Activated naive CD8-positive, alpha-beta T cell (primary cell): ENCODE measurements around the gene TMEM214.

Experiments
- H3K27ac Mint-ChIP-seq: one replicate; pipeline ENCODE4 v1.8.0; 2021; ENCODE audit warnings: mixed read lengths
- H3K27me3 Mint-ChIP-seq: one replicate; pipeline ENCODE4 v1.8.0; 2021; ENCODE audit warnings: mixed read lengths
- H3K36me3 Mint-ChIP-seq: one replicate; pipeline ENCODE4 v1.8.0; 2021; ENCODE audit warnings: mixed read lengths
- H3K4me1 Mint-ChIP-seq: one replicate; pipeline ENCODE4 v1.8.0; 2021; ENCODE audit warnings: low read depth, mixed read lengths
- H3K4me3 Mint-ChIP-seq: one replicate; pipeline ENCODE4 v1.8.0; 2021; ENCODE audit warnings: mild to moderate bottlenecking, mixed read lengths
- H3K9me3 Mint-ChIP-seq: one replicate; pipeline ENCODE4 v1.8.0; 2021; ENCODE audit warnings: low read depth, mixed read lengths

The TMEM214 gene

DNA sequence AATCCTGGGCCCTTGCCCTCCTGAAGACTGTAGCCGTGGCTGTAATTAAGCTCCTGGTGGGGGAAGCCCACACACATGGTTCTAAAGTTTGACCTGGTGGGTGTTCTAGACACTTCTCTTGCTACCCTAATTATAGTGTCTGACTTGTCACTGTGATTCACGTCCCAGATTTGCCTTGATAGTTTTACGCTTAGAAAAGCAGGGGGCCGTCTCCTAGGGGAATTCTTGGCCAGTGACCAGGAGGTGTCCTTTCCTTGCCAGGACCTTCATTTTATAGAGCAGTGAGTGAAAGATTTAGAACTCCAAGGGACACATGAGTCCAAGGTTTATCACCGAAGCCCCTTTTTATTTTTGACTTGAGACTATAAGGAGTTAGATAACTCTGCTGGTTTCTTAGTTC is 9.0 kb downstream of the TMEM214 start:
- no peaks in the 10 kb centered on the region for H3K9me3 Mint-ChIP-seq
- H3K27me3 Mint-ChIP-seq, result no peaks in the 10 kb centered on the region
- no peak overlapping the region for H3K27ac Mint-ChIP-seq
- H3K36me3 Mint-ChIP-seq, result no peaks in the 10 kb centered on the region
- no peak overlapping the region for H3K4me3 Mint-ChIP-seq
- H3K4me1 Mint-ChIP-seq, result no peaks in the 10 kb centered on the region

DNA sequence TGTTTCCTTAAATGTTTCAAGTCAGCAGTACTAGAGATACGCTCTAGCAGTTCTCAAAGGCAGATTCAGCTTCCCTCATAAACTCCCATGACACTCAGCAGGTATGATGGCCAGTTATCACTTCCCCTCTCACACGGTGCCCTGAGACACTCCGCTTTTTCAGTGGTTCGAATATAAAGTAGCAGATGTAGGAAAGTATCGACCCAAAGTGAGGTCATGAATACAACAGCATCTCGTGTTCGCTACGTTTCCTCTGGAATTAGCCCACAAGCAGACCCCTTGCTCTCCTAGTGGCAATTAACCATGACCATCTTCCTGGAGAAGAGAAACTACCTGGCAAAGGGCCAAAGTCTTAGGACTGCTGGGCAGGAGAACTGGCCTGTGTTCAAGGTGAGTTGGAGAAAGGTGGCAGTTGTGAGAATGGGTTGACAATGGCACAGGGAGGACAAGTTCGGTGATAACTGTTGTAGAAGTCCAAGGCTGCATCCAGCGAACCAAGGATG is 9.4 kb downstream of the TMEM214 start:
- no peaks in the 10 kb centered on the region for H3K9me3 Mint-ChIP-seq
- no peaks in the 10 kb centered on the region for H3K36me3 Mint-ChIP-seq
- no peak overlapping the region for H3K4me3 Mint-ChIP-seq
- H3K27me3 Mint-ChIP-seq, result no peaks in the 10 kb centered on the region
- peak overlapping the region; percentile 47 for H3K27ac Mint-ChIP-seq
- H3K4me1 Mint-ChIP-seq, result no peaks in the 10 kb centered on the region

DNA sequence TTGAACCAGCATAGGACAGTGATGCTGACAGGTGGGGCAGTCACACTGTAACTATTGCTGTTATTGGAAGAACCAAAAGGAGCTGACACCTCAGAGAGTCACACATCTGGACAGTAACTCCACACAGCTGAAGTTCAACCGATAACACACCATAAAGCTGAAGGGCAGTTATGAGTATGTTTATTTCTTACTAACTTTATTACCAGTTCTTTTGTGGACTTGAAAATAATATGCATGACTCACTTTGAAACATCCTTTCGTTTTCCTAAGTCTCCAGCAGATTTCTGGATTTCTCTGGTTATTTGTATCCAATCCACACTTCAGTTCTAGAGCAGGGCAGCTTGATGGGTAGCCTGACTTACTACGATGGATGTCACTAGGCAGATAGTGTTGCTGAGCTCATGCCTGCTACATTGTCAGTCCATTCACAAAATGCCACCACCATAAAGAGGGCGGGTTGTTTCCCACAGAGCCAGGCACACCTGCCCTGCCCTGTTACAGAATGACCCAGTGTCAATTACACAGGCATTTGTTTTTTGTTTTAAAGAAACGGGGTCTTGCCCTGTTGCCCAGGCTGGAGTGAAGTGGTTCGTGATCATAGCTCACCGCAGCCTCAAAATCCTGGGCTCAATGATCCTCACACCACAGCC is 10.3 kb downstream of the TMEM214 start:
- H3K4me1 Mint-ChIP-seq, result no peaks in the 10 kb centered on the region
- no peaks in the 10 kb centered on the region for H3K9me3 Mint-ChIP-seq
- H3K27ac Mint-ChIP-seq, result no peak overlapping the region
- H3K4me3 Mint-ChIP-seq, result no peak overlapping the region
- no peaks in the 10 kb centered on the region for H3K27me3 Mint-ChIP-seq
- H3K36me3 Mint-ChIP-seq, result no peaks in the 10 kb centered on the region

DNA sequence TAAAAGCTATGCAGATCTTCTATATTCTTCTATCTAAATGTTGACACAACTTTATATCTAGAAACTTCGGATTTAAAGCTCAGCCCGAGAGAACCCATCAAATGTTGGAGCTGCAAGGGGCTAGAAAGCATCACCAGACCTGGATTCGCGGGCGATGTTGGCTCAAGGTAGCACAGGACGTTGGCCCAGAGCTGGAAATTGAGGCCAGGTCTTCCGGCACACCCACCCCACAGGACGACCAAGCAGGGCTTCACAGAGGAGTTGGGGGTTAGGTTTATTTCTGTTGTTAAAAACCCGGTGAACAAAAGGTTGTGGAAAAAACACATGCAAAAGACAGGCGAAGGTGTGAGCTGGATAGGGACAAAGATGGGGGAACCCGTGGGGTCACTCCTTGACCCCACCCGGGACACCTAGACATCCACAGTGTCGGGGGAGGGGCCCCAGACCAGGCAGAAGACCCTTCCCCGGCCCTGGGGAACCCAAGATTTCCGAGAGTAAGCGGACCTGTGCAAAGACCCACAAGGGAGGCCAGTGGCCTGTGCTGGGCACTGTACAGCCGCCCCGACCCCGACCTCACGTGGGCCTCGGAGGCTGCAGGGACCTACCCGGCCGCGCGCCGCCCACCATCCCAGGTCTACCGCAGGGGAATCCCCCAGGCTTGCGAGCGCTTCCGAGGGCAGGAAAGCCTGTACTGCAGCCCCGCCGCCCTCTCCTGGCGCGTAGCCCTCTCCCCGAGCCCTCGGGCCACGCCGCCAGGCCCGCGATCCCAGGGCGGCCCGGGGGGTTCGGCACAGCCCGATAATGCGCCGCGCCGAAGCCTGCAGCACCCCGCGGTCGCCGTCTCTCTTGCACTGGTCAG is 16.9 kb downstream of the TMEM214 start:
- Mint-ChIP-seq H3K4me3 (peak overlapping the region; percentile 95), H3K4me1 (peaks cover 16% of the 10 kb centered on the region), H3K9me3 (no peaks in the 10 kb centered on the region), H3K36me3 (no peaks in the 10 kb centered on the region), H3K27ac (peak overlapping the region; percentile 99), H3K27me3 (no peaks in the 10 kb centered on the region)

DNA sequence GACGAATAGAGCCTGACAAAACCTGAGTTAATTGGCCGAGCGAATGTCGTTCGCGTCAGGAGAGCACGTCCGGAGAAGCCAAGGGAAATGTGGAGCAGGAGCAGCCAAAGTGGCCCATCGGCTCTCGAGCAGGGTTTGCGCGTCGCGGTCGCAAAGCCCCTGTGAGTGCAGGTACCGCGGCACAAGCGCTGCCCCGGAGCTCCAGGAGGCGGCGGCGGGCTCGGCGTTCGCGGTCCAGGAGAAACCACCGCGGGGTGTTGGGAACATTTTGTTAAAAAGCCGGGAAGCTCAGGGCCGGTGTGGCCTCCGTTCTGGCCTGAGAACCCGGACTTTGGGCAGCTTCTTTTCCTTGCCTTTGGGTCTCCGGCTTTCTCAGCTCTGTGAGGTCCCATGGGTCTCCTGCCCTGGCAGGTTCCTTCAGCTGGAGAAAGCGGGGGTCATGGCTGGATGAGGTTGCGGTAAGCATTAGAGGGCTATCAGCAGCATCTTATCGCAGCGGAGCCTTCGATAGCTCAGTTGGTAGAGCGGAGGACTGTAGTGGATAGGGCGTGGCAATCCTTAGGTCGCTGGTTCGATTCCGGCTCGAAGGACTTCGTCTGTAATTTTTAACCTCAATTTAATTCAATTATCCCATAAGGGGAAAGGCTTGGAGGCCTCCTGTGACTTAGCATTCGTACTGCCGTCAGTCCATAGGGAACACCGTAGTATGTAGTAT is 17.7 kb downstream of the TMEM214 start:
- Mint-ChIP-seq H3K36me3 (no peaks in the 10 kb centered on the region), H3K9me3 (no peaks in the 10 kb centered on the region), H3K27ac (peak overlapping the region; percentile 99), H3K4me1 (peaks cover 16% of the 10 kb centered on the region), H3K4me3 (peak overlapping the region; percentile 95), H3K27me3 (no peaks in the 10 kb centered on the region)

DNA sequence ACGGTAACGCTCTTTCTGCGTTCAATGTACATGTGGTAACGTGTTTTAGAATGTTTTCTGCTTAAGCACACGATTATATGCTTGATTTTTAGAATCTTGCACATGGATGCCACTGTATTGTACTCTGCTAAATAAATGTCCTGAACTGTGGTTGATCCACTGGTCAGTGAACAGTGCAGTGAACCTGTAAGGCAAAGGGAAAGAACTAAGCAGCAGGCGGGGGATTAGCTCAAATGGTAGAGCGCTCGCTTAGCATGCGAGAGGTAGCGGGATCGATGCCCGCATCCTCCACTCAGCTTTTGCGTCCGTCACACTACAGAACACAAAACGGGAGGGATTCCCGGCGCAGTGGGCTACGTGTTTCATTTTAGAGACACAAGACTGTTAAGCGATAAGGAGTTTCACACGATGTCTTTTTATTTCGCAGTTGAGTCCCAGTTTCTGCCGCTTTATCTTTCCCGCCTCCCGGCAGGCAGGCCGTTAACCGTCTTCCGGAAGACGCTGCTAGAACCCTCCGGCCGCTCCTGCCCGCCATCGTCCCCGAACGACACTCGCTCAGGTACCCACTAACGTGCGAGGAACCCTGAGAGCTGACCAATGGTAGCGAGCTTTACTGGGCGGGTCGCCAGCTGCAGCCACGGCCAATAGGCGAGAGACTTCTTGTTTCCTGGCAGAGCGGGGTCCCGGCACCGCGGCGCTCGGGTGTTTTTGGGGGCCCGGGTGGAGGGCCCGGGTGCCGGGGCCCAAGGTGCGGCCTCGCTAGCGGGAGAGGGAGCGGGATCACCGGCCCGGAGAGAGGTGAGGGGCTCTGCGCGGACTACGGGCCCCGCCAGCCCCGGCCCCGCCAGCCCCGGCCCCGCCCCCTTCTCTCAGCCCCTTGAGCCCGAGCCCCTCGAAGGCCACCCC is 18.5 kb downstream of the TMEM214 start, which contains the start of gene AGBL5:
AGBL5 (plus strand) TSS at position 673 of the 906 bp plus-strand sequence. CDS start 1,291 bp downstream, outside the sequence.
- no peaks in the 10 kb centered on the region for H3K27me3 Mint-ChIP-seq
- H3K27ac Mint-ChIP-seq, result peak within 1 kb of the TSS; percentile 99
- no peaks in the 10 kb centered on the region for H3K36me3 Mint-ChIP-seq
- peaks cover 16% of the 10 kb centered on the region for H3K4me1 Mint-ChIP-seq
- H3K4me3 Mint-ChIP-seq, result peak within 1 kb of the TSS; percentile 95
- H3K9me3 Mint-ChIP-seq, result no peaks in the 10 kb centered on the region

DNA sequence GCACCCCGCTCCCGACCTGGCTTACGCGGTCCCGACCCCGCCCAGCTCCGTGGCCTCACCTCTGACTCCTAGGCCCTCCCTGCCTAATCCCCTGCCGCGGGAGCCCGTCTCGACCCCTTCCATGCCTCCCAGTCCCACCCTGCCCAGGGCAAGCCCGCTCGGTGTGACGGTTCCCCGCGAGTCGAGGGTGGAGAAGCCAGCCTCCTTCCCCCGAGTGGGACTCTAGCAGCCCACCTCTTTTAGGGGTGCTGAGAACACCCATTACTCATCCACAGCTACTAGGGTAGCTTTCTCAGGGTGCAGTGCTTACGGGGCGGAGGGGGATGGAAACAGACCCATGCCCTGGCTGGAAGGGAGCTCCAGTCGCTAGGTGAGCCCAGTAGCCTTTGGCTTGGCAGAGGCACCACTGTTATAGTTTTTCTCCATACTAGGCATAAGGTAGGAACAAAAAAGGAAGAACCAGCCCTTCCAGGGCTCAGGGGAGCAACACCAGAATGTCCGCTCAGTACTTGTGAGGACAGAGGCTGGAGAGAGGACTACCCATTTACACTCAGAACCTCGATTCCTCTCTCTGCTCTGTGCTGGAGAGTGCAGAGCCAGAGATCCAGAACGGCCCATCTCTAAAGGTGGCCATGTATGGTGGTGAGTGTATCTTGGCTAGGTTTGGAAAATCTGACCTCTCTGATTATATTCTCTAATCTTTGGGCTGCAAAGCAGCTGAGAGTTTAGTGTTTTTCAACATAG is 19.3 kb downstream of the TMEM214 start:
- no peaks in the 10 kb centered on the region for H3K36me3 Mint-ChIP-seq
- no peaks in the 10 kb centered on the region for H3K27me3 Mint-ChIP-seq
- H3K4me1 Mint-ChIP-seq, result peaks cover 16% of the 10 kb centered on the region
- H3K9me3 Mint-ChIP-seq, result no peaks in the 10 kb centered on the region
- peak overlapping the region; percentile 74 for H3K27ac Mint-ChIP-seq
- H3K4me3 Mint-ChIP-seq, result peak overlapping the region; percentile 87

DNA sequence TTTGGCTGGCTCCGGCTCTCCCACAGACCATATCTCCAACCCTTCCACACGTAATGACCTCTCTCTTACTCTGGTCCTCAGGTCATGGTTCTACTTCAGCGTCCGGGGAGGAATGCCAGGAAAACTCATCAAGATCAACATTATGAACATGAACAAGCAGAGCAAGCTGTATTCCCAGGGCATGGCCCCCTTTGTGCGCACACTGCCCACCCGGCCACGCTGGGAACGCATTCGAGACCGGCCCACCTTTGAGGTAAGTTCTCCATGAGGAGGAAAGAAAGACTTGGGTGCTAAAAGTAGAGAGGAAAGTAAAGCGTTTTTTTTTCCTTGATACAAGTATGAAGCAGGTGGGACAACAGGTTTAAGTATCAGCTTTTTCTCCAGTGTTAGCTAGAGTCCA is 20.6 kb downstream of the TMEM214 start:
- Mint-ChIP-seq H3K36me3 (no peaks in the 10 kb centered on the region), H3K4me1 (peaks cover 16% of the 10 kb centered on the region), H3K27me3 (no peaks in the 10 kb centered on the region), H3K9me3 (no peaks in the 10 kb centered on the region), H3K4me3 (peak overlapping the region; percentile 87), H3K27ac (no peak overlapping the region)

DNA sequence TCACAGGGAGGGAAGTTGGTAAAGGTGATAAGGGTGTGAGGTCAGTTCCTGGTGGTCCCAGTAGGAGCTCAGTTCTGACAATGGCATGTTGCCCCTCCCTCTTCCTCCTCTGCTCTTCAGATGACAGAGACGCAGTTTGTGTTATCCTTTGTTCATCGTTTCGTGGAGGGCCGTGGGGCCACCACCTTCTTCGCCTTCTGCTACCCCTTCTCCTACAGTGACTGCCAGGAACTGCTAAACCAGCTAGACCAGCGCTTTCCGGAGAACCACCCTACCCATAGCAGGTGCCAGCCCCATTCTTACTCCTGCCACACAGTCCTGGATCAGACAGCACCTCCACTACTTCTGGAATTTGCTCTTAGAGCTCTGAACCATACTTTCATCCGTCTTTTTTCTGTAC is 21.0 kb downstream of the TMEM214 start:
- peaks cover 16% of the 10 kb centered on the region for H3K4me1 Mint-ChIP-seq
- H3K27me3 Mint-ChIP-seq, result no peaks in the 10 kb centered on the region
- no peaks in the 10 kb centered on the region for H3K9me3 Mint-ChIP-seq
- peak overlapping the region; percentile 12 for H3K4me3 Mint-ChIP-seq
- H3K27ac Mint-ChIP-seq, result no peak overlapping the region
- H3K36me3 Mint-ChIP-seq, result no peaks in the 10 kb centered on the region

DNA sequence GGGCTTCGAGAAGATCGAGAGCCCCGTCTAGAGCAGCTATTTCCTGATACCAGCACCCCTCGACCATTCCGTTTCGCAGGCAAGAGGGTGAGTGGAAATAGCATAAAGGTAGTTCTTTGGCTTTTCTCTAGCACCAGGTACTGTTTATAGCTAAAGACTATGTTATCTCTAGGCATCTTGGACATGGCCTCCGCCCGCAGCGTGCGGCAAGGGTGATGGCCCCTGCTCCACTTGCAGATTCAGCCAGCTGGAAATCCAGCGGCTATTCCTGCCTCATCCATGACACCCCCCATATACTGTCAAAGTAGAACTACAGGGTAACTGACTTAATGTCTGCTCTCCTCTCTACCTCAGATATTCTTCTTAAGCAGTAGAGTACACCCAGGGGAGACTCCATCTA is 22.0 kb downstream of the TMEM214 start:
- Mint-ChIP-seq H3K36me3 (no peaks in the 10 kb centered on the region), H3K4me1 (peaks cover 13% of the 10 kb centered on the region), H3K27ac (no peak overlapping the region), H3K9me3 (no peaks in the 10 kb centered on the region), H3K27me3 (no peaks in the 10 kb centered on the region), H3K4me3 (no peak overlapping the region)

DNA sequence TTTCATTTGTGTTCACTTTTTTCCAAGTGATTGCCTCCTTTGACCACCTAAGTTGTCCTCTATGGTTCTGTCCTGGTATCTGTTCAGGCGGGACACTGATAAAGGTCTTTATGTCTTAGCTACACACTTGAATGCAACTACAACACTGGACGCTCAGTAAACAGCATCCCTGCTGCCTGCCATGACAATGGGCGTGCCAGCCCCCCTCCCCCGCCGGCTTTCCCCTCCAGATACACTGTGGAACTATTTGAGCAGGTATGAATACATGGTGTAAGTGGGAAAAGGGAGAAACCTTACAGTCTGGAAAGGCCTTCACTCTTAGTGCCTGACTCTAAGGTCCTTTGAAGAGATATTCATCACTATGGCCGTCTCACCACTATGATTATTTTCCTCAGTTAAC is 24.4 kb downstream of the TMEM214 start:
- Mint-ChIP-seq H3K4me3 (no peak overlapping the region), H3K9me3 (no peaks in the 10 kb centered on the region), H3K27ac (no peak overlapping the region), H3K27me3 (no peaks in the 10 kb centered on the region), H3K4me1 (peaks cover 4% of the 10 kb centered on the region), H3K36me3 (no peaks in the 10 kb centered on the region)

DNA sequence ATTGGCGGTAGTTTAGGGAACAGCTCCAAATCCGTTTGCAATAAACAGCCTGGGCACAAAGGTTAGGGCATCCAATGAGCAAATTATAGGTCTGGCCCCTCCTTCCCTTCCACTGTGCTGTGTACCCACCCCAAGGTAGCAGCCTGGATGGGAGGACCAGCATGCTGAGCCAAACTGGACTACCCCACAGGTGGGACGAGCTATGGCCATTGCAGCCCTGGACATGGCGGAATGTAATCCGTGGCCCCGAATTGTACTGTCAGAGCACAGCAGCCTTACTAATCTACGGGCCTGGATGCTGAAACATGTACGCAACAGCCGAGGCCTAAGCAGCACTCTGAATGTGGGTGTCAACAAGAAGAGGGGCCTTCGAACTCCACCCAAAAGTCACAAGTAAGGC is 25.4 kb downstream of the TMEM214 start:
- Mint-ChIP-seq H3K9me3 (no peaks in the 10 kb centered on the region), H3K4me1 (peaks cover 3% of the 10 kb centered on the region), H3K27me3 (no peaks in the 10 kb centered on the region), H3K36me3 (peaks cover 3% of the 10 kb centered on the region), H3K27ac (peak overlapping the region; percentile 10), H3K4me3 (no peak overlapping the region)

DNA sequence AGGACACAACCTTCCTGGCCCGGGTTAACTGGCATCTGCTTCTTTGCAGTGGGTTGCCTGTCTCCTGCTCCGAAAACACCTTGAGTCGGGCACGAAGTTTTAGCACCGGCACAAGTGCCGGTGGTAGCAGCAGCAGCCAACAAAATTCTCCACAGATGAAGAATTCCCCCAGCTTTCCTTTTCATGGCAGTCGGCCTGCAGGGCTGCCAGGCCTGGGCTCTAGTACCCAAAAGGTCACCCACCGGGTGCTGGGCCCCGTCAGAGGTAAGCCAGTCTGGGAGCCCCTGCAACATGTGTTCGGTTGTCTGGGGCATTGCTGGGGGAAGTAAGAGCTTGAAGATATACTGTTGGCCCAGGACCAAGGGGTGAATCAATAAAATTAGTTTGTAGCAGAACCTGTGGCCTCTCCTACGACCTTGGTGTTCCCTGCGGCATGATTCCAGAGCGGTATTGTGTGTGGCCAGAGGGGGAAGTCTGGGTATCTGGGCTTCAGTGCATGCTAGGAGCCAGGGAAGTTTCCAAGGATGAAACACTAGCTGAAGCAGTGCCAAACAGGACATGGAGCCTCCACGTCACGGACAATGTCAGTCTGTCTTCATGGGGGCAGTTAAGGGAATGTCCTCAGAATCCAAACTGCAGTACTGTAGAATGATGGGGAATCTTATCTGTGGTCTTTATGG is 26.5 kb downstream of the TMEM214 start:
- Mint-ChIP-seq H3K27me3 (no peaks in the 10 kb centered on the region), H3K27ac (no peak overlapping the region), H3K4me1 (peaks cover 5% of the 10 kb centered on the region), H3K36me3 (peaks cover 3% of the 10 kb centered on the region), H3K4me3 (no peak overlapping the region), H3K9me3 (no peaks in the 10 kb centered on the region)
